Lower leg skin (tissue), 3 donors: ENCODE data around the gene JADE1.

ENCODE experiments used
- CTCF ChIP-seq, 3 donors: fragments of 450-650 bp; IDR thresholded peaks; one replicate each; pipeline ENCODE4 v1.5.1; 2016; ENCODE audit warnings: antibody characterized with exemption in 3 of 3, mild to moderate bottlenecking in 3 of 3, moderate library complexity in 2 of 3
- POLR2A ChIP-seq, 2 donors: fragments of 450-650 bp; IDR thresholded peaks; one replicate each; pipeline ENCODE4 v1.6.1; 2016 to 2017; ENCODE audit warnings: antibody characterized with exemption in 2 of 2, mild to moderate bottlenecking in 1 of 2, moderate library complexity in 1 of 2

DNA sequence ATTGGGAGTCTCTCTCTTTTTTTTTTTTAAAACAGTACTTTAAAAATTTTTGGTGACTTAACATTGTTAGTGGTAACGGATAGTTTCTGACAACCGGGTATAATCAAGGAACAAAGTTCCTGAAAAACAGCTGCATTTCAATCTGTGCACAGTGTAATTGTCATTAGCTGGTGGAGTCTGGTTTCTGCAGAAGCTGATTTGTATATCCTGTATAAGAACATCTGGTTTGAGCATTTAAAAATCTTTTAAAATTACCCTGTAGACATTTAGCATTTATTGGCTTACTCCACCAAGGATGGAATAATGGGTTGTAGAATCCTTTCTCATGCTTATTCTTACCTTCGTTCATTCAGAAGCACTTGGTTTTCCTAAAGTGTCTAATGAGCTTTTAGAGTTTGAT is 11.2 kb downstream of the JADE1 start:
- TF ChIP-seq POLR2A (IDR thresholded peaks at IDR 0.05) (no peak), CTCF (IDR thresholded peaks at IDR 0.05) (no peak)
